ENCODE measurements around the gene CPZ.
"Not testable (repeated sequence)": the region's sequence is repeated elsewhere in the genome, so short reads cannot be mapped to it uniquely, and the experiment has no call there.

Gene CPZ

GRCh38 chr4:8610858-8611616 is 18.5 kb downstream of the CPZ start:
- no peak for DNase-seq (ENCODE audit: low spot score)

DNA sequence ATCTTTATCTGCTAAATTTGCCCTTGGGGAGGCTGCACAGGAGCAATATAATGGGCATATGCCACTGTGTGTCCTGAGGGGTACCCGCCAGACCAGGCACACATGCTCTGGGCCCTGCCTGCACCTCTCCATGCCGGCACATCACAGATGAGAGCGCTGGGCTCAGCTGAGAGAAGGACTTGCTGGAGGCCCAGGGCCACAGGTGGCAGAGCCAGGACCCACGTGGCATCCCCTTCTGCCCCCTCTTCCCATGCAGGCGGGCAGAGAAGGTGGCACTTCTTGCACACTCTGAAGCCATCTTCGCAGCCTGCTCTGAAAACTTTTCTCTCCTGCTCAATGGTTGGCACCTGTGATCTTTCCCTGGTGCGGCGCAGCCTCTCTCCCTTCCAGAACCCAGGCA is 20.1 kb downstream of the CPZ start:
- no peak for DNase-seq (ENCODE audit: low spot score)

DNA sequence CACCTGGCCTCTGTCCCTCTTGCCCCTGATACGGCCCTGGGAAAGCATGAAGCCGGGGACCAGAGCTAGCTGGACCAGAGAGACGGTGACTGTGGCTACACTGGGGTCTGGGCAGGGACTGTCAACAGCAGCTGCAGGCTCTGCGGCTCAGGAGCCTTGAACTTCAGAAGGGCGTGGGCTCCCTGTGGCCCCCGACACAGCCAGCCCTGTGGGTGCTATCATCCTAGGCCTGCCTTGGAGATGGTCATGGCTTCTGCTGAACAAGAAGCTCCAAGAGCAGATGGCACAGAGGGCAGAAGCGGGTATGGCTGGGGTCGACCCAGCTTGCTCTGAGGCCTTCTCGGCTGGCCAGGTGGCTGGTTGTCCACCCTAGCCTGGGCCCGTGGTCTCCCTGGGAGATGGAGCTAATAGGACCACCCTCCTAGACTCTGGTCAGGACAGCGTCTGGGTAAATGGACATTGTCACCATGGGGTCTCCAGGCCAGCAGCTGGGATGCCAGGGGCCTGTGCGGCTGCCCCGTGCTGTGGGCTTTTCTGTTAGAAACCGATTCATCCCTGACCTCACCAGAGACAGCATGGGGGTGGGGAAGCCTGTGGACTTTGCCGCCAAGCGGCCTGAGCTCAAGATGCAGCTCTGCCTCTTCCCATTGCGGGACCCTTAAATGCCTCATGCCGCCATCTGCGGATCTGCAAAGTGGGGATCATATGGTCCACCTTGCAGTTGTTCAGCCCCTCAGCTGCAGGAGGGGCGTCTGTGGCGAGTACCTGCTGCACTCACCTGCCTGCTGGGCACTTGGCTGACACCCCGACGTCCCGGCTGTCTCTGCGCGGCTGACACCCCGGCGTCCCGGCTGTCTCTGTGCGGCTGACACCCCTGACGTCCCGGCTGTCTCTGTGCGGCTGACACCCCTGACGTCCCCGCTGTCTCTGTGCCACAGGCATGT is 21.1 kb downstream of the CPZ start:
- DNase-seq (ENCODE audit: low spot score), result no peak

- no peak for DNase-seq (ENCODE audit: low spot score)
These were observed 22.0 kb downstream of the CPZ start for GRCh38 chr4:8614365-8615193.

- no peak for DNase-seq (ENCODE audit: low spot score)
These were observed 22.8 kb downstream of the CPZ start for GRCh38 chr4:8615366-8615765.

DNA sequence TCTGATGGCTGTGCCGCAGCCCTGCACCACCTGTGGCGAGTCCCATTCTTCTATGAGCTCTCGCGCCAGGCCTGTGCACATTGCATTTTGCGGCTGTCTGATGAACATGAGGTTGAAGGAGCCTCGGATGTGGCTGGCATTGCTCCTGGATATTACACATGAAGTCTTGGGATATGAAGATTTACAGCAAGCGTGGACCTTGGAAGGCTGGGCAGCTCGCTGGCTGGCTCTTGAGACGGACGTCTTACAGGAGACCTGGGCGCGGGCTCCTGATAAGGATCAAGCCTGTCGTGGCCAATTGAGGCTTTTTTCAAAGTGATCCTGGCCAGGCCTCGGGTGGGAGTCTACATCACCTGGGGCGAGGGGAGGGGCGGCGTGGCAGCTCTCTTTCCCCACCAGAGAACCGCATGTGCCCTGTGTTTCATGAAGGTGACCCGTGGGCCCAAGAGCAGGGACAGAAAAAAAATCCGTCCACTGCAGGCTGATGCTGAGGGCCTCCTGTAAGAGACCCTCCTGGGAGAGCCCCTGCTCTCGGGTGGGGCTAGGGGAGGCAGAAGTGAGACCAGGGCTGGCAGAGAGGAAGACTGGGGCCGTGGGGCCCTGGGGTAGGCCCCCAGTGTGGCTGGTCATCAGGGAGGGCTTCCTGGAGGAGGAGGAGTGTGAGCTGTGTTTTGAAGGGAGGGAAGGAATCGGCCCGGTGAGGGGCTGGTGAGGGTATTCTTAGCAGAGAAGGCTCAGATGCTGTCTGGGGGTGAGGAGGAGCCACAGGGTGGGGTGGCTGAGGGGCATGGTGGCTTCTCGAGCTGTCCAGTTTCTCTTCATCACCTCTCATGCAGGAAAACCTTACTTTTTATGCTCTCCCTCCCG is 23.6 kb downstream of the CPZ start:
- no peak for DNase-seq (ENCODE audit: low spot score)

GRCh38 chr4:8616831-8617230 is 24.3 kb downstream of the CPZ start:
- DNase-seq (ENCODE audit: low spot score), result no peak

DNA sequence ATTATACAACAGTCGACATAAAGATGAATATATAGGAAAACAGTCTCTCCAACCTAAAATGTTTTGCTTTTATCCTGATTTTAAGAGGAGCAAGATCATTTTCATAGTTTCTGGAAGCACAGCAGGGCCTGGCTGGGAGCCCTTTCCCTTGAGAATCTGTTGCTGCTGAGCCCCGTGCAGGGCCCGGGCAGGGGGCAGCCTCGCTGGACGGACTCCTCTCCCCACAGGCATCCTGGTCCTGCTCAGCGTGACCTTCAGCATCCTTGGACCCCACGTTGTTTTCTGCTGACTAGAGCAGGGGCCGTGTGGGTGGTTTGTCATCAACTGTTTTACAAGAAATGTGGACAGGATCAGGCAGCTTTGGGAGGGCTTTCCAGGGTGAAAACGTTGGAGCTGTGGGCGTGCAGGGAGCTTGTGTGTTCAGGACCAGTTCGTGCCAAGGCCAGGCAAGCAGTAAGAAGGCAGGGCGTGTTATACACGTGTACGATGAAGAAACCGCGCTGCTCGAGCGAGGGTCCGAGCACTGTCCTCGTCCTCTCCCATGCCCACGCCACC is 25.0 kb downstream of the CPZ start:
- no peak for DNase-seq (ENCODE audit: low spot score)

DNA sequence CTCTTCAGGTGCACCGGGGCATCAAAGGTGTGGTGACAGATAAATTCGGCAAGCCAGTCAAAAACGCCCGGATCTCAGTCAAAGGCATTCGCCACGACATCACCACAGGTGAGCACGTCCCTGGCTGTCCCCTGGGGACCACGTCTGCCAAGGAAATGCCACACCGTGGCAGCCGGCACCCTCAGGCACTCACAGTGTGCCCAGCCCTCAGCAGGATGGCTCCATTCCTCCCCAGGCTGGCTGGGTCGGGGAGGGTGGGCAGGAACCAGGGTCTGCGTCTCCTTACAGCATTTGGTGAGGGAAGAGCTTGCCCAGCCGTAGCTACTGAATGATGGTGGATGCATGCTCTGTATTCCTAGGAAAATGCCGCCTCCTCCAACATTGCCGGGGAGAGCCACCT is 25.9 kb downstream of the CPZ start:
- DNase-seq (ENCODE audit: low spot score), result no peak

DNA sequence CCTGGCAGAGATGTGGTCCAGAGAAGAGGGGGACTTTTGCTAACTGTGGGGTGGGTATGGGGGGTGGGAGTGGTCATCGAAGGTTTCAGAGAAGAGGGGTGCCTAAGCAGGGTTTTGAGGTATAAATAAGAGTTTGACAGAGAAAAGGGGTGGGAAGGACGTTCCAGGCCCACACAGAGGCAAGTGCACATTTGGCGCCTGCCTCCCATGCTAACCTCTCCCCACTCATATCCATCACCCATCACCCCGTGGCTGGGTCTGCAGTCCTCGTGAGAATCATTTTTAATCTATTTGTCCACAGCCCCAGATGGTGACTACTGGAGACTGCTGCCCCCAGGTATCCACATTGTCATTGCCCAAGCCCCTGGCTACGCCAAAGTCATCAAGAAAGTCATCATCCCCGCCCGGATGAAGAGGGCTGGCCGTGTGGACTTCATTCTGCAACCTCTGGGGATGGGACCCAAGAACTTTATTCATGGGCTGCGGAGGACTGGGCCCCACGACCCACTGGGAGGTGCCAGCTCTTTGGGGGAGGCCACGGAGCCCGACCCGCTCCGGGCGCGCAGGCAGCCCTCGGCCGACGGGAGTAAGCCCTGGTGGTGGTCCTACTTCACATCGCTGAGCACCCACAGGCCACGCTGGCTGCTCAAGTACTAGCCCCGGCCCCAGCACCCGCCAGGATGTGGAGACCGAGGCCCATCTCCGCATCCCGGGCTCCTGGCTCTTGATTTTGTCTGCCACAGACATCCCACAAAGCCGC is 26.6 kb downstream of the CPZ start:
- DNase-seq (ENCODE audit: low spot score), result no peak

- not testable (repeated sequence) for DNase-seq (ENCODE audit: low spot score)
These were observed 28.6 kb downstream of the CPZ start for GRCh38 chr4:8621135-8621534.

GRCh38 chr4:8624601-8625272 is 32.2 kb downstream of the CPZ start:
- not testable (repeated sequence) for DNase-seq (ENCODE audit: low spot score)

- DNase-seq (ENCODE audit: low spot score), result not testable (repeated sequence)
These were observed 37.8 kb downstream of the CPZ start for GRCh38 chr4:8630240-8630905.

DNA sequence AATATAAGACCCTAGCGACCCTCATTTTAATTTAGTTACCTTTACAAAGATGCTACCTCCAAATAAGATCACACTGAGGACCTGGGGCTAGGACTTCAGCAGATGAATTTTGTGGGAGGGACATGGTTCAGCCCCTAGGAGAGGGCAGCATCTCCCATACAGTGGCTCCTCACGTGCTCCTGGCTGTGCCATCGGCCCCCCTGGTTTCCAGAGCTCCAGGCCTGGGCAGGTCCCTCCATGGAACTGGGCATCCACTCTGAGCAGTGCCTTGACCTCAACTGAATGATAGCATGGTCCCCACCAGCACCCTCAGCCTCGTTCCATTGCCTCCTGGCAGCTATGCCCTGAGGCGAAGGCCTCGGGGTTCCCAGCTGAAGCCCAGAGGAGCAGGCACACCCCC is 39.3 kb downstream of the CPZ start:
- not testable (repeated sequence) for DNase-seq (ENCODE audit: low spot score)

- not testable (repeated sequence) for DNase-seq (ENCODE audit: low spot score)
These were observed 42.2 kb downstream of the CPZ start for GRCh38 chr4:8634773-8635172.

DNA sequence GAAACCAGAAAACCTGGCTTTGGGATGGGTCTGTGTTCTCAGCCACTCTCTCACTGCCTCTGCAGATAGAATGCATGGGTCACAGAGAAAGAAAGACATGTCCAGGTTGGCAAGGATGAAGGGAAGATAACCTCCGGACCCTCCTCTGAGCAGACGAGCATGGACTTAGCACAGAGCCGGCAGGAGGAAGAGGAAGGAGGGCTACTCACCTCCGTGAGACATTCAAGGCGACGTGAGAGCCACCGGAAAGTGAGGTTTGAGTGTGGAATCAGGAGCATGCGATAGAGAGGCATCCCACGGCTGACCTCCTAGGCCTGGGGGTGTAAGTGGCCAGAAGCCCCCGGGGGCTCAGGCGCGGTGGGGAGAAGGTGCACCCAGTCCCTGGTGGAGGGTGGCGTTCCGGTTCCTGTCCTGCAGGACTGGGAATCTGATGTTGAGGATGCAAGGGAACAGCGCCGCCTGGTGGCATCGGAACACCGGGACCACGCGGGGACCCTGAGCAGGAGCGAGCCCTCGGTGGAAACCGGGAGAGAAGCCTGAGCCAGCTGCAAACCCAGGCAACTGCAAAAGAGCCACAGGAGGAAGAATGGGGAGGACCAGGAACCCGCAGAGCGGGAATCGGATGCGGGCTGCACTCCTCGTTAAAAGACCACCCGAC is 43.5 kb downstream of the CPZ start:
- not testable (repeated sequence) for DNase-seq (ENCODE audit: low spot score)

- no peak for DNase-seq (ENCODE audit: low spot score)
These were observed 45.0 kb downstream of the CPZ start for GRCh38 chr4:8637456-8637984.

DNA sequence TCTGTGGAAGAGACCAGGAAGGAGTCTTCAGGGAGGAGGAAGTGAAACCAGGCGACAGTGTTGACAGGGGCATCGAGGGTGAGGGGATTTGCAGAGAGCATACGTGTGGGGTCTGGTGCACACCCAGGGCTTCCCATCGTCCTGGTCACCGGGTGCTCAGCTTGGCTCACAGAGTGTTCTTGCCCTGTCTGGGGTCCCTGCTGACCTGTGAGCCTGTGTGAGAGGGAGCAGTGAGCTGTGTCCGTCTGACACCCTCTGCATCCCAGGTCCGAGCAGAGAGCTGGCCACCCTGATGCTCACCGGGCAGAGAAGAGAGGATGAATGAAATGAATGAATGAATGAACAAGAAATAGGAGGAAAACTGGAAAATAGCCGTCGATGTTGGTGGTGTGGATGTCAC is 46.5 kb downstream of the CPZ start:
- no peak for DNase-seq (ENCODE audit: low spot score)

All from HuH-7.5 (cell line).